NCI-H2196 treated with DMSO at 0.1 percent for 48 hours (cell line): Measurements from ENCODE around the gene SEMA5A.

Experiments
- DNase-seq: peaks from one replicate; lab custom pipeline; 2025; ENCODE audit not compliant: unreplicated experiment; lab: John Stamatoyannopoulos, UW

SEMA5A gene

DNA sequence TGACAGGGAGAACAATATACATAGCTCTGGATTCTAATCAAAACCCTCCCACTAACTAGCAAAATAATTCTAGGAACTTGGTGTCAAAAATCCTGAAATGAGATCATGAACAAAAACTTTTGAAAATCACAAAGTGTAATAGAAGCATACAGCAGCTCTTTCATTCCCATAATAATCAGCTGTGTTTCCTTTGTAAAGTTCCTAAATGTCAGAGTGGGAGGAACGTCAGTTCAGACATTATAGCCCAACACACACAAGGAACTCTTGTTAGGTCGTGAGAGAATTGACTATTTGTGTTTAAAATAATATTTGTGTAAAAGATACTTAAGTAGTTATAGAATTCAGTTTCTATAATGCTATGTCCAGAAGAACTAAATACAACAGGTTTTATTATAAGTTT is 312.8 kb downstream of the SEMA5A start:
- DNase-seq = no peak

DNA sequence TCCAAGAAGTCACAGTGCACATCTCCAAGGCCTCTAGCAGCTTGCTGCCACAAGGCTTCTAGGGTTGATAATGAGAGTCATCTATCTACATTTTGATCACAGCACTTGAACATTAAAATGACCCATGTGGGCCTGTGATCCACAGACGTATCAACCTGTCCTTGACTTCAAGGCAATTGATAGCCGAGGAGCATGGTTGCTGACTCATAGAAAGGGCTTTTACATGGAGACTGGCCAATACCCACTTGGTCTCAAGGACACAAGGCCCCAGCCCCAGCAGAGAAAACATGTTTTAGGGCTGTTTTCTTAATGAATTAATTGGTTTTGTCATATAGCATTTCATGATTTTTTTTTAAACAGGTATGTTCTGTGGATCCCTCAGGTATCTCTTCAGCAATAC is 314.0 kb downstream of the SEMA5A start:
- no peak for DNase-seq

DNA sequence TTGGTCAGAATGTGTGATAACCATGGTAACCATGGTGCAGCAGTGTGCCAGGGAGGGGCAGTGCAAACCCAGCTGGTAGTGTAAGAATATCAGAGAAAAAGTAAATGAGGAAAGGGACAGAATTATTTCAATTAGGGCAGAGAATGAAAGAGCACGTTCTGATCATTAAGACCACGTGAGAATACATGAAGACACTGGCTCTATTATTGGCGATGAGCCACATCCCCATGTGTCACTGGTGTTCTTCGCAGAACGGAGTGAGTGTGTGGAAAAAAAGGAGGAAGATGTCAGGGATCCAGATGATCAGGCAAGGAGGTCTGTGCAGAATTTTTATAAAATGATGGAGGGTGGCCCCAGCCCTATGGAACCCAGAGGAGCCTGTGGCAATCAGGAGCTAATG is 315.5 kb downstream of the SEMA5A start:
- DNase-seq = no peak

DNA sequence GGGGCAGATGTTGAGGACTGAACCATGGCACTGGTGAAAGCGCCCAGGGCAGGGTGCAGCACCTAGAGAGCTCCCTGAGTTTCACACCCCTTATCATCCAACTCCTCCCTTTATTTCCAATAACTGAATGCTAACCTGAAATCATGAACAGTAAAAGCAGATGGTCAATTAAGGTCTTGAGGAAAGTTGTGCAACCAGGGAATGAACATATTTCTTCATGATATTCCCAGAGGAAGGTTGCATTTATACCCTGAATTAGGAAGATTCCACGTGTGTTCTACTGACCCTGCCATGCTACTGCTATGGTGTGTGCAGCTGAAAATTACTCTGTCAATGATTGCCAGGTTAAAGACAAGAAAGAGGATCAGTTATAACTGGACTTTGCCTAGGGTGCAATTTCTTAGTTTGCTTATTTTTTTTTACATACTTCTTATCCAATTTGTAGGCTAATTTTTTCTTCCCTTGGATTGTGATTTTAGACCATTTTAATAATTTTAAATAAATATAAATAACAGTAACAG is 319.8 kb downstream of the SEMA5A start:
- no peak for DNase-seq

DNA sequence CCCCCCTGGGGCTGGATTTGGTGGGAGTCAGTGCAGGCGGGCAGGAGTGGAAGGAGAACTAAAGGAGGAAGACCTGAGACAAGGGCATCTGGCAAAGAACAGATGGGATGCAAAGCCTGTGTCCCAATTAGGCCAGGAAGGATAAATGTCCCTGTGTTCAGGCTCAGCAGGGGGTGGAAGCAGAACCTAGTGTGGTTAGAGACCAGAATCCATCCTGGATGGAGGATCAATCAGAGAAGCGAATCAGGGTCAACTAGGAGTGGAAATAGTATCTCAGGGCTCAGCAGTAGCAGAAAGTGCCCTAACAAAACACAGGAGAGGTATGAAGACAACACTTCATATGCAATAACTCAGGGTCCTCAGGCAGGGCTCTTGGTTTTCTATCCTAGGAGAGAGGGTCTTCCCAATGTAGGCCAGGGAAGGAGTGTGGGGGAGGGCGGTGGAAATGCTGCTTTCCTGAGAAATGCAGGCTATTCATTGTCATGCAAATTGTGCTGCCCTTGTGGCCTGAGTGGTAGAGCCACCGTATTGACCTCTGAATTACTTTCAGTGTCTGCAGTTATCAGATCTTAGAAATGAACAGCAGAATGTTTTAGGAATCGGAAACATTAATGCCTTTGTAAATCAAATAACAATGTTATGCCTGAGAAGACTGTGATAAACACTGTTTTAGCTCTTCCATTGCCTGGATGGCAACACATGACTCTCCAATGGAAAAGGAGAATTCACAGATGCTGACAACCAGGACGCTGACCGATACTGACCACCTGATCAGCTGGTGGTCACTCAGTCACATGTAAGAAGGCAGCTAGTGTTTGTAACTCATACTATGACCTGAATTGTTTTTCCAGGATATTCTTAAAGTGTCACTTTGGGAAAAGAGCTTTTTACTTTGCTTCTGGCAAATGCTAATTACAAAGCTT is 323.6 kb downstream of the SEMA5A start:
- no peak for DNase-seq

DNA sequence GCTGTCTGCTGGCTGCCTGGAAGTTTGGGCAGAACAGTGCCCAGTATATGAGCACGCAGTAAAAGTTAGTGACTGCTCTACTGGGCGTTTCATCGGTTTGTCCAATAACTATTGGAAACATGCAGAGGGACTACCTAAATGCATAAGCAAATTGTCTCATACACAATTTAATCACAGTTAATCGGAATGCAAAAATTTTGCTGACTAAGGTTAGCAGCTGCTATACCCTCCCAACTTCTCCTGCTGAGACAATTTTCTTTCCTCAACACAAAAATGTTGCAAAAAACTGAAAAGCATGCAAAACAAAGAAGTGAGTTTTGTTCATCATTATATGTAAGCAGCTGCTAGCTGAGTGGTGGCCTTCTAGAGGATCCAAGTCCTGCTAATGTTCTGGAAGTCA is 327.5 kb downstream of the SEMA5A start:
- DNase-seq = no peak

DNA sequence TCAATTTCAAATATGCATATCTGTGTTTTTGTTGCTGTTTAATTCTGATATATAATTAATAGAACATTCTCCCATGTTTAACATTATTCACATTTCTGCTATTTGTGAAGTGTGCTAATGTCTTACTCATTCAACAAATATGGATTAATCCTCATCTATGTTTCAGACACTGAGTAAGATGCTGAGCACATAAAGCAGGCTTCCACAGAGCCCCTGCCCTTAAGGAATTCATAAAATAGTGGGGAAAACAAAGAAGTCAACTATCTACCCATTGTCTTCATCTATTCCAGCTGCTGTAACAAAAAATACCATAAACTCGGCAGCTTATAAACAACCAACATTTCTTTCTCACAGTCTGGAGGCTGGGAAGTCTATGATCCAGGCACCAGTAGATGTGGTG is 333.3 kb downstream of the SEMA5A start:
- DNase-seq = no peak

DNA sequence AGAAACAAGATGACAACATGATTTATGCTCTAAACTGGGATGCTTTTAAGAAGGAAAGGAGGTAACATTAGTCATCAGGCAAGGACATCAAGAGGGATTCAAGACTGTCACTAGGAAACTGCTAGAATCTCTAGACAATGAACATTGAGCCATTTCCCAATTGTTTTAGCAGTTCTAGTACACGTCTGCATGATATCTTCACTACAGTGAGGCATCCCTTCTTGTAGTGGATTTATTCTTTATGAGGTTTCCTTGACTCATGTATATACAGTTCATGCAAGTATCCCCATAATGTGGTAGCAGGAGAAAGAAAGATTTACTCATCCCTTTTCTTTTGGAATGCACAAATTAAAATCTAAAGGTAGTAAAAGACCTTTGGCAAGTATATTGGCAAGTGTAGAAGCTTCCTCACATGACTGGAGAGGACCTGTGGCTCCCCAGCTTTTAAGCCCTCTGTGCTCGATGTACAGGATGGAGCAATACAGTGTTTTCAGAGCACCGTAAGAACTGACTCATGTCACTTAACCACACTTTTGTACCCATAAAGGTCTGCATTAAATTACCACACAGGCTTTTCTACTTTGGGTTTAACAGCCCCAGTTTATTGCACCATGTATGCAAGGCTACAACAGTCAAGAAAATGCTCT is 335.9 kb downstream of the SEMA5A start:
- no peak for DNase-seq

DNA sequence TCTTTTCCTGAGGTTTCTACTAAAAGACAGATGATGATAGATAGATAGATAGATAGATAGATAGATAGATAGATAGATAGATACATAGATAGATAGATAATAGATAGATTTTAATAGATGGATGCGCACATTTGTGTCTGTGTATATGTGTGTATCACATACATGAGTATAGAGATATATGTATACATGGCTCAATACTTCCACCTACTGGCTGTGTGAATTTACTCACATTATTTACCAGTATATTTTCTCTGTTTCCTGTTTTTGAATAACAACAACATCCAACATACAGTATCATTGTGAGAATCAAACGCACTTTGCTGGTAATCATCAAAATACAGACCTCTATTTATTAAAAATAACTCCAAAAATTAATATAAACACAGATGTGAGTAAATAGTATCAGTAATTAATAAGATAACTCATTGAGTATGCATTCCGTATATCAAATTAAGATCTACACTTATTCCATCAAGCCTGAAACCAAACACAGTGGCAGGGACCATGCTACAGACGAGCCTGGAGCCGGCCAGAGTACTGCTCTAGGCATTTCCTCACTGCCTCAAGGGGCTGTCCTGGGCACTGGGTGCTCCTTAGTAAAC is 338.0 kb downstream of the SEMA5A start:
- peak; percentile 17 for DNase-seq

DNA sequence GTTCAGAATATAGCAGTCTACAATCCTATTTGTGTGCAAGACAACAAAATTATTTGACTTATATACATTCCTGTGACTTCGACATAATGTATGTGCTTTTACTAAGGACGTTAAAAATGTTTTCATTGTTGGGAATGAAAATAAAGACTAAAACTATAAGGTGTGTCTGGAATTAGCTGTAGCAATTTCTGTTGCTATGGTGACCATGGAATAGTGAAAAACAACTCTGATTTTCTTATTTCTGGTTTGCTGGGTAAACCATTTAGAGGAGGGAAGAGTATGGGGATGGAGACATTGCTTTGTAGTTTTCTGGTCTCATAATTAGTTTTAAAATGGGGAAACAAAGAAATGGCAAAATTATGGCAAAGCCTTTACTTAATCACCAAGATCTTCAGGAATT is 343.2 kb downstream of the SEMA5A start:
- no peak for DNase-seq

DNA sequence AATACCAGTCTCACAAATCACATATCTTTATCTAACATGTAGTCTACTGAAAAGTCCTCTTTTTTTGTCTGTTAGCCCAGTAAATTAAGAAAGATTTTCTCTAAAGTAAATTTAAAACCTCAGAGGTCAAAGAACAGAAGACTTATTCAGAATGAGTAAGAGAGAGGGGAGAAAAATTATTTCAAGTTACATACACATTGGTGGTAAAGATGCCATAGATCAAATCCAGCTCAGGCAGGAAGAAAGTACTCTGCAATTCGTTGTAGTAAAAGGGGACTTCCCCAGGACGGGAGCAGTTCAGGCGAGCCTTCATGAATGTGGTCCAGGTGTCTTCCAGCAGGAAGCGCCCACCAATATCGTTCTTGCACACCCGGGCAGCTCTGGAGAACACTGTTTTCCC is 344.1 kb downstream of the SEMA5A start:
- DNase-seq = no peak

DNA sequence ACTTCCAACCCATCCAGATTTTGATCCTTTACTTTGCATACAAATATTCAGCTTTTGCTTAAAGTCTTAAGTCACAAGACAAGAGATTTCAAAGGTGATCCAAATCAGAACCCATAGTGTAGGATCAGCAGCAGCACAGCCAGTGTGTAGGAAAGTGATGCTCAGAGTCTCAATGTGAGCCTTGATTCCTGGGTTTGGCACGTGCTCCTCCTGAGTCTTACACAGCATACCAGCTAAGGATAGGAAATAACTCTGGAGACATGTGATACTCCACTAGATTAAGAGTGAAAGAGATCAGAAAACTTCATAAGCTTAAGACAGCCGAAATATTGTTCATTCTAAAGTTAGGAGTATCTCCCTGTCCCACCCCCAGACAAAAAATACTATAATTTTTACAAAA is 344.9 kb downstream of the SEMA5A start:
- DNase-seq = no peak

DNA sequence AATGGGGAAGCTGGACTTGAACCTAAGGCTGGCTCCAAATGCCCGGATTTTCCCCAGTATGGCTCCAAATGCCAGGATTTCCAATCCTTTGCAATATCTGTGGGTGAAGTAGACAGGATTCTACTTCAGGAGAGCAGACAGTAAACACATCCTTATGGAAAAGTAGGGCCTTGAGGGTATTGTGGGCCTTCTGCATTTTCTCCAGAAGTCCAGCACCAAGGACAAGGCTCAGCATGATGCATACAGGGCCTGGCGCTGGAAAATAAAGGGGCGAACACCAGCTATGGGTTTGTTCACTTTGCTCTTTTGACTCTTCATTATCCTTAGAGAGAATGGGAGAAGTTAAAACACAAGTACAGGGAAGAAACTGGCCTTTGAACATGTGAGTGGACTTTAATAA is 347.5 kb downstream of the SEMA5A start:
- DNase-seq = no peak

DNA sequence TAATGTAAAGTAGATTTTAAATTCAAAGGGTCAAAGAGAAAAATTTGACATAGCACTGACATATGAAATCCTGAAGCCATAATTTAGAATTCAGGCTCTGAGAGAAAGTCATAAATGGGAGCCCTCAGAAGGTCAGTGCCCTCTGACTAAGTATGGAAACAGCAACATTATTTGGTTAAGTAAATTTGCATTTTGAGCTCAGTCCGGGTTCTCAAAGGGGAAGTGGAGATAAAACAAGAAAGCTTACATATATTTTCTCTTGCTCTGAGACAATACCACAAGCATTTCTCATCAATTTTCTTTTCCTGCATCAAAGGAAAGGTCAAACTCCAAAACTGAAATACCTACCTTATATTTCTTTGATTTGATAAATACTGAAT is 348.0 kb downstream of the SEMA5A start:
- DNase-seq = no peak

DNA sequence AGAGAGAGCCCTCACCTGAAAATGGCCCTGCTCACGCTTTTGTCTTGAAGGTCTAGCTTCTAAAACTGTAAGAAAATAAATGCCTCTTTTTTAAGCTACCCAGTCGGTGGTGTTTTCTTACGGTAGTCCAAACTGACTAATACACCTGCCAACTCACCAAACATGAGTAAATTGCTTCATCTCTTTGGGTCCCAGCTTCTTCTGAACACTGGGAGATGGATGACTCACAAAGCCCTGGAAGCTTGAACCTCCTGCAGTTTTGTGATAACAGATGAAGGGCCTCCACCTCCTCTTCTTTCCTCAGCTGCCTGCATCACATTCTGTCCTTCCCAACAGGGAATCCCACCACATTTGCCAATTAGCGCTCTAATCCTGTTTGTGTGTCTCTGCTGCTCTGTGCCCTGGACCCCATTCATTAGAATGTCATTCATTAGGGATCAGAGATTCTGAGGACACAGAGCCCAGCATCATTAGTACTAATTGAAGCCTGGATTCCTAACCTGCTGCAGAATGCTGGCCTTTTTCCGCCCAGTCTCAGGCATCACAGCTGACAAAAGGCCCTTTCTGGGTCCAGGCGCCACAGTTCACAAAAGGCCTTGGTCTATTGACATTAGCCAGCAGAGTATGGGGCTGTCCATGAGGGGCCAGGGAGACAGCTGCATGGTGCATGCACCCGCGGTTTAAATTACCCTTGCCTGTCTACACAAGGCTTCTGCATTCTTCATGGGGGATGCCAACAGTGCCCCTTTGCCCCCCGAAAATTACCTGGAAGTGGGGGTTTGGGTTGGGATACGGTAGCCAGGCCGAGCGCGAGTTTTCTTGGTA is 349.3 kb downstream of the SEMA5A start:
- no peak for DNase-seq

DNA sequence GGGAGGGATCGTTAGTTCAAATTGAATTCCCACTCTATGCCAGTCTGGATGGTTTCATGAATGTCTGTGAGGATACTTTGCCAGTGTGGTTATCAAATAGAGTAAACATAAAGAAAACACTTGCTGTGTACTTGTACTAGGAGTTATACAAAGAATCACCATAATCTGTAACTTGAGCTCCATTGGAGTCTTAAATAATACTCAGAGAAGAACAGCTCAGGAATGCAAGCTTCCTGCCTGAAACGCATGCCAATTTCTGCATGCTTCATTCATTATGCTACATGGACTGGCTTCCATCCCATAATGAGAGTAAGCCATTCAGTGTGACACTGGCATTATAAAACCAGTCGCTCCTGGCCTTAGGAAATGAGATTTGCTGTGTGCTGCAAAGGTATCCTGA is 351.4 kb downstream of the SEMA5A start:
- DNase-seq = no peak

DNA sequence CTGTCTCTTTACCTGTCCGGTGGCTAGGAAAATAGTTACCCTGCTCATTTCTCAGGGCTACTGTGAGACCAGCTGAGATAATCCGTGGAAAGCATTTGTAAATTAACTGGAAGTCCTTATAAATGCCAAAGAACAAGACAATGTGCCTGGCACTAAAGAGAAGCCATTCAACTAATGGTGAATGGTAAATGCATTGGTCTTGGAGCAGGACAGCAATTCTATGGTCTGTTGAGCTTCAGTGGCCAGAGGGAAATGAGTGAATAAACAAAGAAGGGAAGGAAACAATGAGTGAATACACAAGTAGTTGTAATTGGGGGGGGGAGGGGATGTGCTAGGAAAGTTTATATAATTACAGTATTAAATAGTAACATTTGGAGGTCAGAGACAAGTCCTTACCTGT is 353.6 kb downstream of the SEMA5A start:
- no peak for DNase-seq

DNA sequence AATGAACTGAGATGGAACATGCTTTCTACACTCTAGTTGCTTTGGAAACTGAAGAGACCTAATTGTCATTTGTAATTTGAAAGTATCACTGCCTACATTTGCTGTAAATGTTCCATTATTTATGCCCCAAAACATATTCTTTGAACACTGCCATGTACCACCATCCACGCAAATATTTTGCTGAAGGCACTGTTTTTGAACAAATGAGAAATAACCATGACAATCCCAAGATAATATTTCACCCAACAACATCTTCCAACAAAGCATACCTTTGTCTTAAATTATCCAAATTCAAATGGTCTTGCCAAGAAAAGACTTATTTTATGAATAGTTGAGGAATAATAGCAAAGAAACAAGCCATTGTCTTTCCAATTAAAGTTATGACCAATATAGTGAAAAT is 356.2 kb downstream of the SEMA5A start:
- DNase-seq = no peak

DNA sequence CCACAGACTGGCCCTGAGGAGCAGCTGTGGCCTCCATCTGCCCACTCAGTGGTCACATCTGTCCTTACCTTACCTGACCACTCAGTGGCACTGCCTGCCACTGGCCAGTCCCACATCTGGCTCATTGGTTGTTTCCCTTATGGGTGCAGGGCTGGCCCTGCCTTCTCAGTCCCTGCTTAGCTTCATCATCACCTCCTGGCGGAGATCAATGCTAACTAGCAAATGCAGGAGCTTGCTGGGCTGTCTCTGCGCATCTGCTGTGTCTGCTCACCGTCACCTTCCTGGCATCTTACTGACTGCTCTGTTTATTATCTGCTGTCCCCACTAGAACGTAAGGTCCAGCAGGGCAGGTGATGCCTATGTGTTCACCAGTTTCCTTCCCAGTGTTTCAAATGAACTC is 356.9 kb downstream of the SEMA5A start:
- no peak for DNase-seq

DNA sequence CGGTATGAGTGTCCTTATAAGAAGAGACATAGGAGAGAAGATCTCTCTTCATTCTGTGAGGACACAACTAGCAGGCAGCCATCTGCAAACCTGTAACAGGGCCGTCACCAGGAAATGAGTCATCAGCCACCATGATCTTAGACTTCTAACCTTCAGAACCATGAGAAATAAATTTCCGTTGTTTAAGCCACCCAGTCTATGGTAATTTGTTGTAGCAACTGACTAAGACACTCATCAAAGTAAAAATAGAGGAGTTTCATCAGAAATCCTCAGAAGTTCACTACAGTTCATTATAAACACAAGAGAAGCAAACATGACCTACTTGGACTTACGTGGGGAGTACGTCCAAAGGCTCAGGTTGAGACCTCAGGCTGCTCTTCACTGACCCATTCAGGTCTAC is 357.7 kb downstream of the SEMA5A start:
- no peak for DNase-seq

DNA sequence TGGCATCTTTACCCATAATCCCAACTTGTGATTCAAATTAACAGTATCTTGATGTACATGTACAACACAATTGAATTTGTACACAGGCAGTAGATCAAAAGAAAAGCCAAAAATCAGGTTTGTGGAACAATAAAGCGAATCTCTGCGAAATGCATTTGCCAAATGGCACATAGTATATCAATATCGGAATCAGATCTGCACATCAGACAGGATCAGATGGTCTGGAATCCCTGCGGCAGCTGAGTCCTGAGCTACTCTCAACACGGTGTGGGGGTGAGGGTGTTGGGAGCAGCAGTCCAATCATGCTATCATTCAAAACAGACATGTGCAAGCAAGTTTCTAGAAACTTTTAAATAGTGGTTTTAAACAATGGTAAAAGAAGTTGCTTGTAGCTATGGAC is 358.3 kb downstream of the SEMA5A start:
- DNase-seq = no peak
